Mucosa of descending colon (tissue), 3 donors: ENCODE results near the gene SLAIN2. TPM values are rescaled to one million over a fixed set of nuclear protein-coding genes. Genes with fewer than 3 reads are reported as not detected.

Experiments
- ATAC-seq: fragments of 200-7000 bp; cut with Tn5 transposase; one replicate; pipeline ENCODE4 v1.9.1; 2020; ENCODE audit warnings: mild to moderate bottlenecking, moderate library complexity
- DNase-seq, 3 donors: peaks; one replicate each; pipeline ENCODE4 v3.0.0-alpha.2; 2020
- H3K36me3 ChIP-seq: fragments of 200-600 bp; one replicate; pipeline ENCODE4 v1.8.0; 2021; ENCODE audit warnings: low read depth, mild to moderate bottlenecking
- H3K4me1 ChIP-seq: fragments of 200-600 bp; one replicate; pipeline ENCODE4 v1.8.0; 2021; ENCODE audit warnings: low read depth, mild to moderate bottlenecking
- H3K4me3 ChIP-seq: fragments of 200-600 bp; one replicate; pipeline ENCODE4 v1.8.0; 2021; ENCODE audit warnings: mild to moderate bottlenecking
- H3K9me3 ChIP-seq: fragments of 200-600 bp; one replicate; pipeline ENCODE4 v1.8.0; 2021; ENCODE audit warnings: mild to moderate bottlenecking
- intact Hi-C, 2 donors: fragments of 100-400 bp; cut with DNase I in 1 of 2; cut with micrococcal nuclease in 1 of 2; formaldehyde crosslinking; loops; one replicate each; pipeline versions ENCODE4 v1.11.0 to v1.11.1; 2022; cut with DNase I, micrococcal nuclease
- total RNA-seq, 3 donors: library from RNA; stranded (reverse); fragmentation: NEBNext Ultra II Directional in 2 of 3; extraction: Animal tissue kit (Norgen Biotek cat#: 25700) in 2 of 3; gene quantifications; one replicate each; pipeline versions ENCODE4 v1.2.1 to v1.2.4, GENCODE V29; 2021 to 2023
- TF ChIP-seq, protein P1 (sequence below): fragments of 200-600 bp; IDR thresholded peaks from one replicate; pipeline ENCODE4 v1.8.0; 2022; ENCODE audit warnings: antibody characterized with exemption, mild to moderate bottlenecking
- donor health status: DM: no; HTN: no; CAD: no; lungs with moderate emphysema.
- donor health status: DM: no; HTN: no; CAD: no.
- donor health status: DM: no; HTN: yes; CAD: no.

Gene SLAIN2
- total RNA-seq, 3 donors from 2014 or later, result 73.5 to 153 (median 90.6) TPM

DNA sequence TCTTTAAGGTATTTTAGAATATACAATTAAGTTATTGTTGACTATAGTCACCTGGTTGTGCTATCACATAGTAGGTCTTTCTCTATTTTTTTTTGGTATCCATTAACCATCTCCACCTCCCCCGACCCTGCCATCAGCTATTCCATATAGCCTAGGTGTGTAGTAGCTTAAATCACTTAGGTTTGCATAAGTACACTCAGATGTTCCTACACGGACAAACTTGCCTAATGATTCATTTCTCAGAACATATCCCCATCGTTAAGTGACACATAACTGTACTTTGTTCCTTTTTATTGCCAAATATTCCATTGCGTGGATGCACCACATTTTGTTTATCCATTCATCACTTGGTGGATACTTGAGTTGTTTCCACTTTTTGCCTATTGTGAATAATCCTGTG lies 67.9 kb downstream of the SLAIN2 start:
- DNase-seq (no peak), ATAC-seq (peak; percentile 69)
- peaks cover 2% of the 10 kb centered on the region for H3K4me1 ChIP-seq
- H3K36me3 ChIP-seq, result no peaks in the 10 kb centered on the region
- TF ChIP-seq, protein P1, sequence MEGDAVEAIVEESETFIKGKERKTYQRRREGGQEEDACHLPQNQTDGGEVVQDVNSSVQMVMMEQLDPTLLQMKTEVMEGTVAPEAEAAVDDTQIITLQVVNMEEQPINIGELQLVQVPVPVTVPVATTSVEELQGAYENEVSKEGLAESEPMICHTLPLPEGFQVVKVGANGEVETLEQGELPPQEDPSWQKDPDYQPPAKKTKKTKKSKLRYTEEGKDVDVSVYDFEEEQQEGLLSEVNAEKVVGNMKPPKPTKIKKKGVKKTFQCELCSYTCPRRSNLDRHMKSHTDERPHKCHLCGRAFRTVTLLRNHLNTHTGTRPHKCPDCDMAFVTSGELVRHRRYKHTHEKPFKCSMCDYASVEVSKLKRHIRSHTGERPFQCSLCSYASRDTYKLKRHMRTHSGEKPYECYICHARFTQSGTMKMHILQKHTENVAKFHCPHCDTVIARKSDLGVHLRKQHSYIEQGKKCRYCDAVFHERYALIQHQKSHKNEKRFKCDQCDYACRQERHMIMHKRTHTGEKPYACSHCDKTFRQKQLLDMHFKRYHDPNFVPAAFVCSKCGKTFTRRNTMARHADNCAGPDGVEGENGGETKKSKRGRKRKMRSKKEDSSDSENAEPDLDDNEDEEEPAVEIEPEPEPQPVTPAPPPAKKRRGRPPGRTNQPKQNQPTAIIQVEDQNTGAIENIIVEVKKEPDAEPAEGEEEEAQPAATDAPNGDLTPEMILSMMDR, result no peak
- H3K4me3 ChIP-seq, result no peak overlapping the region
- H3K9me3 ChIP-seq, result no peaks in the 10 kb centered on the region
- intact Hi-C loops, result no loop called here

GRCh38 chr4:48410812-48411211 lies 69.5 kb downstream of the SLAIN2 start:
- ATAC-seq (no peak), DNase-seq (no peak)
- Histone ChIP-seq H3K36me3 (no peaks in the 10 kb centered on the region), H3K9me3 (no peaks in the 10 kb centered on the region), H3K4me1 (peaks cover 2% of the 10 kb centered on the region), H3K4me3 (no peak overlapping the region)
- TF ChIP-seq, protein P1, result no peak
- intact Hi-C loops, result no loop called here

- ATAC-seq, result no peak
- no peak for DNase-seq
- Histone ChIP-seq H3K9me3 (no peaks in the 10 kb centered on the region), H3K4me1 (no peaks in the 10 kb centered on the region), H3K4me3 (no peak overlapping the region), H3K36me3 (no peaks in the 10 kb centered on the region)
- intact Hi-C loops, result no loop called here
- TF ChIP-seq, protein P1, result no peak
Measured at GRCh38 chr4:48420144-48420543, 78.8 kb downstream of the SLAIN2 start.

DNA sequence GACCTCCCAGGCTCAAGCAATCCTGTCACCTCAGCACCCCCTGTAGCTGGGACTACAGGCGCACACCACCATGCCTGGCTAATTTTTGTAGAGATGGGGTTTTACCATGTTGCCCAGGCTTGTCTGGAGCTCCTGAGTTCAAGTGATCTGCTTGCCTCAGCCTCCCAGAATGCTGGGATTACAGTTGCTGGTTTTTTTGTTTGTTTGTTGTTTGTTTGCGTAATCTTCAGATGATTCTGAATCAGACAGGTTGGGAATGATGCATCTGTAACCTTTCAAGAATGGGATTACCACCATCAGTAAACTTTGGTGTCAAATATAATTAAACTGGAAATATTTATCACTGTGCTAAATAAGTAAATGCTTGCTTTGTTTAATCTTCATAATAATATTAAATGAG lies 79.8 kb downstream of the SLAIN2 start:
- ATAC-seq (no peak), DNase-seq (no peak)
- TF ChIP-seq, protein P1, result no peak
- Histone ChIP-seq H3K4me3 (no peak overlapping the region), H3K36me3 (no peaks in the 10 kb centered on the region), H3K4me1 (no peaks in the 10 kb centered on the region), H3K9me3 (no peaks in the 10 kb centered on the region)
- intact Hi-C loops, result no loop called here

DNA sequence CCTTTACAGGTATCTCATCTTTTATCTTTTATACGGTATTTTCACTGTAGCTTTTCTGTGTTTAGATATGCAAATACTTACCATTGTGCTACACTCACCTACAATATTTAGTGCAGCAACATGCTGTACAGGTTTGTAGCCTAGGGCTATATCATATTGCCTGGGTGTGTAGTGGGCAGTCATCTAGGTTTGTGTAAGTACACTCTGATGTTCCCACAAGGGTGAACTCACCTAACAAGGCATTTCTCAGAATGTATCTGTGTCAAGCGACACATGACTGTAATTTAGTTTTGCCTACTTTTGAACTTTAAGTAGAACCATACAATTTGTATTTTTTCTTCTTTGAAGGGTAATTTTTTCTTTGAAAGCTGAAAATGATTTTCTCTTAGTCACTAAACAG lies 87.6 kb downstream of the SLAIN2 start:
- no peak for DNase-seq
- Histone ChIP-seq H3K4me3 (no peak overlapping the region), H3K36me3 (no peaks in the 10 kb centered on the region), H3K9me3 (no peaks in the 10 kb centered on the region), H3K4me1 (no peaks in the 10 kb centered on the region)
- TF ChIP-seq, protein P1, result no peak
- intact Hi-C loops, result no loop called here
- ATAC-seq, result no peak

DNA sequence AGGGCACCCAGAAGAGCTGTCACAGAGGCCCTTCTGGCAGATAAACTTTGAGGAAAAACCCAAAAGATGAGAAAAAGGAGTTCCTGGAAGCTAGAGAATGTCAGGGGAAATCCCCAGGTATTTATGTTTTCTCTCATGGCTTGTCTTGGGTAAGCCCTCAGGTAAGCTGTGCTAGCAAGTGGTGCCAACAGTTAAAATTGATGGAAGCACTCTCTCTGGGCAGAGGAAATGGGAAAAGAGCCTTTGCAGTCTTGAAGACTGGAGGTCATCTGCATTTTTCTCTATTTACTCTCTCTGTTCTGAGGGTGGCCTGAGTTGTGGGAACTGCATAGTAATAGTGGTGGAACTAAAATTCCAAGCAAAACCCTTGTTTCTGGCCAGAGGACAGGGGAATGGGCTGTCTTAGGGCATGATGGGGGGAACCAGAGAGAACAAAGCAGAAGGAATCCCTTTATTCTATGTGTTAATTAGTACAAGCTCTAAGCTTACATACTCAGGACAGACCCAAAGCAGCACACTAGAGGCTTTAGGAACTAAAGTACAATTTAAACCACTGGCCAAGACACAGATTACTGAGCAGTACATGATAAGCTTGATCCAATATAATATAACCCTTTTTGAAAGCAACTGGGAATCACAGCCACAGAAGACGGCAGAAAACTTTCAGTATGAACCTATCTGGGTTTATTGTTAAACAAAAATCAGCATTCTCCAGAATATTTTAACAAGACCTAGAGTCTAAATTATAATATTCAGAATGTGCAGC lies 88.6 kb downstream of the SLAIN2 start:
- intact Hi-C loops, result no loop called here
- no peak for DNase-seq
- Histone ChIP-seq H3K4me3 (no peak overlapping the region), H3K9me3 (no peaks in the 10 kb centered on the region), H3K4me1 (no peaks in the 10 kb centered on the region), H3K36me3 (no peaks in the 10 kb centered on the region)
- ATAC-seq, result no peak
- TF ChIP-seq, protein P1, result no peak
